HG03159 (cell line): ENCODE results near the gene GRID2.
"Not testable (repeated sequence)": the region's sequence is repeated elsewhere in the genome, so short reads cannot be mapped to it uniquely, and the experiment has no call there.

Experiments used
- ATAC-seq: cut with Tn5 transposase; IDR thresholded peaks from one replicate; pipeline ENCODE4 v1.9.1; 2021; ENCODE audit warnings: mild to moderate bottlenecking, moderate library complexity; ENCODE audit not compliant: unreplicated experiment

The GRID2 gene

DNA sequence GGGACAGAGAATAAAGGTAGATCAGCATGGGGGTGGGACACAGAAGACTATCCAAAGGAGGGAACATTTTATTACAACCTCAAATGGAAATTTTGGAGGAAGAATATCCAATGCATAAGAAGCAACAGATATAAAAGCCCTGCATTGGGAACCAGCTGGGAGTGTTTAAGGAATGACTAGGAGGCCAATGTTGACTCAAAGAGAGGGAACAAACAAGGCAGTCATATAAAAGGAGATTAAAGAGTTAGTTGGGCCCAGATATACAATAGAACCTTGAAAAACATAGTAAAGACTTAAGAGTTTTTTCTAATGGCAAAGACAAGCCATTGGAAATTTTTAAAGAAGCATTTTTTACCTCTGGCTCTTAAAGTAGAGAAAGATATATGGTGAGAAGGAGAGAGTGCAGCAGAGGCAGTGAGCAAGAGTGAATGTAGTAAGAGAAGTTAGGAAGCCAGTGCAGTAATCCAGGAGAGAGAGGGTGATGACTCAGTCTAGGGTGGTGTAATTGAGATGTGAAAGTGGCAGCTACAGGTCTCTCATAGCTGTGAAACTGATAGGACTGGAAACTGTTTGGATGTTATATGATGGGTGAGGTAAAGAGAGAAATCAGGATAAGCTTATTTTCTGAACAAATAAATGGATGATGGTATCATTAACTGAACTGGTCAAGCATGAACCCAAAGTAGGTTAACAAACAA is 1342.6 kb downstream of the GRID2 start:
- ATAC-seq, result peak; percentile 49

DNA sequence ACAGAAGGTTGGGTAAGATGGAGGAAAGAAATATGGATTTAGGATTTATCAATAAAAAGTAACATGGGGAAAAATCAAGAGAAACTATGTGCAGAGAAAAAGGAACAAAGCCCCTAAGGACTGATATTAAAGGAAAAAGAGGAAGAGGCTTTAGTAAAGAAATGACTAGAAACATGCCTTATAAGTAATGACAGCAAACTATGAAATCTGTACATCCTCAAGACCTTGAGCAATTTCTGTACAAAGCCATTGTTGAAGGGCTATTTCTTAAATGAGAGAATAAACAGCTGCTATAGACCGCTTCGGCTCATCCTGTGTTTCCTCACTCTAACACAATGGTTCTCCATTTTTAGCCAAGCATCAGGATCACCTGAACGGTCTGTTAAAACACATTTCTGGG is 1344.5 kb downstream of the GRID2 start:
- ATAC-seq, result no peak

- ATAC-seq, result no peak
These were observed 1346.1 kb downstream of the GRID2 start for GRCh38 chr4:93649828-93650227.

GRCh38 chr4:93654211-93654610 is 1350.4 kb downstream of the GRID2 start:
- ATAC-seq, result no peak

DNA sequence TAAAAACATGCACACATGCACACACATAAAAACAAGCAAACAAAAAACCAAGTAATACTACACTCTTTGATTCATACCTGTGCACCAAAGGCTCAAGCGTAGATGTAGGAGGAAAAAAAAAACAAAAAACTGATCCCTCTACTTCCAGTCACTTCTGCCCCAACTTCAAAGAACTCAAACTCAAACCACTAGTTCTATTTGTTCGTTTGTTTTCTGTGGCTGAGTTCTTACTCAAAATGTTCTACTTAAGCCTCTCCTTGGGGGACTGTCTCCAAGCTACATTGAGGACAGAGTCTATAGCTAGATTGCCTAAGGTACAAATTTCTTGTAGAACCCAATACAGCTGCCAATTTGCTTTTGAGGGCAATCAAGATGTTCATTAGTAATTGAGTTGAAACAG is 1353.8 kb downstream of the GRID2 start:
- ATAC-seq, result no peak

GRCh38 chr4:93658443-93658842 is 1354.7 kb downstream of the GRID2 start:
- ATAC-seq, result no peak

DNA sequence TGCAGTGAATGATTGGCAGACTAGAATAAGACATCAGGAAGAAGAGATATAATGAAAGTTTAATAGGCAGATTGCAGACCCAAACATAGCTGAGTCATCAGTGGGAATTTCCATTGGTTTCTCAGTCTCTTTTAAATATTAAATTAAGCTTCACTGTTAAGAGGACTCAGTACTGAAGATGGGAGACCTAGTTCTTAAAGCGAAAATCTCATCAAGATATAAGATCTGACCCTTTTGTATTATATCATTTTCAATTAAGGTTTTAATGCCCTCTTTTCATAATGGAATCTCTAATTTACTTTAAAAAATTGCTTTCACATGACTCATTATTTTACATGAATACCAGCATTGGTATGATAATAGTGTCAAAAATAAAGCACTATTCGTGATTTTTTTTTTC is 1355.9 kb downstream of the GRID2 start:
- no peak for ATAC-seq

DNA sequence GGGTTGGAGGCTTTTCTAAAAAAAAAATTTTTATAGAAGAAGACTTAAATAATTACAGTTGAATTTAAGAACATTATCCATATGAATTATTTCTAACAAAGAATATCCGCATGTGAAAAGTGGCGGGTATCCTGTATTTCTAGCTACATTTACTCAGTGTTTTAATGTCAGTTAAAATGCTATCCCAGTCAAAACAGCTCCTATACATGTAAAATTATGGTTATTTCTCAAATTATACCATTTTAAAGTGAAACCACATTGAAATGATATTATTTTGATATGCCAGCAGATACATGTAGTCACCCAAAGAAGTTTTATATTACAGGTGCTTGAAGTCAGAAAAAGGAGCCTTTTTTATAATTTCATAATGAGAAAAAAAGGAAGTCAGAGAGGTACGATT is 1356.3 kb downstream of the GRID2 start:
- ATAC-seq, result no peak

GRCh38 chr4:93670434-93670833 is 1366.7 kb downstream of the GRID2 start:
- ATAC-seq, result no peak

GRCh38 chr4:93671093-93671492 is 1367.3 kb downstream of the GRID2 start:
- ATAC-seq, result no peak

GRCh38 chr4:93676937-93677336 is 1373.2 kb downstream of the GRID2 start:
- ATAC-seq, result not testable (repeated sequence)

DNA sequence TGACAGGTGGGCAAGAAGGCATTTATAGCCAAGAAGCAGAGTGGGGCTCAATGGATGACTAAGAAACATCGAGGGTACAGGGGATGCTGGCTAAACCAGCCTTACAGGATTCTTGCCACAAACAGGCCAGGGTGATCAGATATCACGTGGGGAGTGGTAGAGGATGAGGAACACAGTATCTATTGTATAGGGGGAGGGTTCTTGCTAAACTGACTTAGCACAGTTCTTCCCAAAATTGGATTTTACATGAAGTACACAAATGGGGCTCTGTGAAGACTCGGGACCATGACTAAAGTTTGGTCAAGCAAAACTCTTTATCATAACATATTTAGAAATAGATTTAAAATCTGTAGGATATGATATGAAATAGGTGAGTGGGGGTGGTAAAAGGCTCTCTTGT is 1380.8 kb downstream of the GRID2 start:
- no peak for ATAC-seq

DNA sequence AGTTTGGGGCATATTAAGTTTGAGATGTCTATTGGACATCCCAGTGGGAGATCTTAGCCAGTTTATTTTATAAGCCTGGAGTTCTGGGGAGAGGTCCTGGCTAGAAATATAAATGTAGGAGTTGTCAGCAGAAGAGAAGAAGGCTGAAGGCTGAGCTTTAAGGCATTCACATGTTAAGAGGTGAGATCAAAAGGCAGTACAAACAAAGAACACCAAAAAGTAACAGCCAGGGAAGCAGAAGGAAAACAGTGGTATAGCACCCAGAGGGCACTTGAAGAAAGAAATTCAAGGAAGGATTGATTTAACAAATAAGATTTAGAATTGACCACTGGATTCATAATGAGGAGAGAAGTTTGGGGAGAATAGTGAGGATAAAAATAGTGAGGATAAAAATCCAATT is 1383.5 kb downstream of the GRID2 start:
- ATAC-seq, result no peak

GRCh38 chr4:93688978-93689377 is 1385.2 kb downstream of the GRID2 start:
- ATAC-seq, result no peak

- ATAC-seq, result no peak
These were observed 1389.4 kb downstream of the GRID2 start for GRCh38 chr4:93693141-93693540.

DNA sequence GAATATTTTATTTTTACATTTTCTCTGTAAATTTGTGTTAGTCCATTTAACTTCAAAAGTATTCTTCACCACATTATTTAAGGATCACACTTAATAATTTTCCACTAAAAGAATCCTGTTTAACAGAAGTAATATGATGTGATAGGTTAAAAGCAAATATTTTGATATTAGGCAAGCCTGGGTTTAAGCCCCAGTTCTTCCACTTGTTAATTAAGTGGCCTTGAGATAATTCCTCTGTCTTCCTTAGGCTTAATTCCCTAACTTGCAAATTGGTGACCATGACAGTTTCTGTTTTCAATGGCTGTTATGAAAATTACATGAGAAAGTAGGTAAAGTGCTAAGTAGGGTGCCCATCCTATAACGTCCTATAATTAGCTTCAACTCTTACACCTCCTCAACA is 1394.9 kb downstream of the GRID2 start:
- ATAC-seq, result no peak

GRCh38 chr4:93700571-93700970 is 1396.8 kb downstream of the GRID2 start:
- no peak for ATAC-seq

DNA sequence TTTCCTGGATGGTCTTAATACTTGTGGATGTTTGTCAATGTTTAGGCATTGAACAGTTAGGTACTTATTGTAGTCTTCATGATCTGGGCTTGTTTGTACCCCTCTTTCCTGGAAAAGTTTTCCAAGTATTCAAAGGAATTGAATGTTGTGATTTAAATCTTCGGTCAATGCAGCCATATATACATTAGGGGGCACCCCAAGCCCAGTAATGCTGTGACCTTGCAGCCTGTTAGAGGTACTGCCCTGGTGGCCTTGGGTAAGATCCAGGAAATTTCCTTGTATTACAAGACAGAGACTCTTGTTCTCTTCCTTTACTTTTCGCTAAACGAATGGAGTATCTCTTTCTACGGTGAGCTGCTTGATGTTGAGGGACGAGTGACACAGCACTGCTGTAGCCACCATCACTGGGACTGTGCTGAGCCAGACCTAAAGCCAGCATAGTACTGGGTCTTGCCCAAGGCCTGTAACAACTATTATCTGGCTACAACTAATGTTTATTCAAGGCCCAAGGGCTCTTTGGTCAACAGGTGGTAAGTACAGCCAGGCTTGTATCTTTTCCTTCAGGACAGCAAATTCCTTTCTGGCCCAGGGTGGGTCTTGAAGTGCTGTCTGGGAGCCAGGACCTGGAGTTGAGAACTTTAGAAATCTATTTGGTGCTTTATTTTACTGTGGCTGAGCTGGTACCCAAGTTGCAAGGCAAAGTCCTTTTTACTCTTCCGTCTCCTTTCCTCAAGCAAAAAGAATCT is 1406.5 kb downstream of the GRID2 start:
- ATAC-seq, result peak; percentile 65

GRCh38 chr4:93710847-93711430 is 1407.2 kb downstream of the GRID2 start:
- no peak for ATAC-seq

GRCh38 chr4:93718233-93718632 is 1414.5 kb downstream of the GRID2 start:
- ATAC-seq, result no peak

- no peak for ATAC-seq
These were observed 1415.8 kb downstream of the GRID2 start for GRCh38 chr4:93719552-93719951.

- ATAC-seq, result no peak
These were observed 1418.7 kb downstream of the GRID2 start for GRCh38 chr4:93722446-93722845.
